ENCODE measurements around the gene OR8K5.
"Not testable (repeated sequence)": the region's sequence is repeated elsewhere in the genome, so short reads cannot be mapped to it uniquely, and the experiment has no call there.

OR8K5 gene, protein sequence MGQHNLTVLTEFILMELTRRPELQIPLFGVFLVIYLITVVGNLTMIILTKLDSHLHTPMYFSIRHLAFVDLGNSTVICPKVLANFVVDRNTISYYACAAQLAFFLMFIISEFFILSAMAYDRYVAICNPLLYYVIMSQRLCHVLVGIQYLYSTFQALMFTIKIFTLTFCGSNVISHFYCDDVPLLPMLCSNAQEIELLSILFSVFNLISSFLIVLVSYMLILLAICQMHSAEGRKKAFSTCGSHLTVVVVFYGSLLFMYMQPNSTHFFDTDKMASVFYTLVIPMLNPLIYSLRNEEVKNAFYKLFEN

DNA sequence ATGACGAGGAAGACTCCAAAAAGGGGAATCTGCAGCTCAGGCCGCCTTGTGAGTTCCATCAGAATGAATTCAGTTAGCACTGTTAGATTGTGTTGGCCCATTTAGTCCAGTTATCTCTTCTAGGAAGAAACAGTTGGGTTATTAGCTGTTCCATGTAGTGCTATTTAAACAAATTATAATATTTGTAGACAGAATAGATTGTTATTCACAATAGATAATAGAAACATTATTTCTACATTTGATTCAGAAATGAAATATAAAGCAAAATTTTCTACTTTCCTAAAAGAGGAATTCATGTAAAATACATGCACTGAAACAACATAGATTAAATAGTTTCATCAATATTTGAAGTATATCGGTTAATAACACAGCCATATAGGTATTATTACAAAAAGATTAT lies at the start of gene OR8K5:
OR8K5 (minus strand) TSS at position 101 of the 400 bp plus-strand sequence; CDS start at position 101, 0 bp downstream.
- no peak for DNase-seq

DNA sequence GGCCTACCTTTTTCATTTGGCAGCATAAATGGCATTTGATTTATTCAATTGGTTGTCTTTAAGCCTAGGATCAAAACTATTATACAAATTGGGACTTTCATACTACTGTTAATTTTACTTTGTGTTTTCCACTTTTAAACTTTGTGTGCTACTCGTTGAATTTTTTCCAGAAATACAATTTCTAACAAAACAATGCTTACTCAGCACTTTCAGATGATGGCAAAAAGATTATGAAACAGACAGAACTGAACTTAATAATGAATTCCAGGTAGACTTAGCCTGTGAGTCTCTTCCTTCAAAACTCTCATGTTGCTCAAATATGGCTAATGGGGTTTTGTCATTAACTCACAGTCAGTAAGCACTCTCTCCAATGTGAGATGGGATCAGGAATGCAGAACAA lies 47.7 kb upstream of the OR8K5 start:
- no peak for DNase-seq

DNA sequence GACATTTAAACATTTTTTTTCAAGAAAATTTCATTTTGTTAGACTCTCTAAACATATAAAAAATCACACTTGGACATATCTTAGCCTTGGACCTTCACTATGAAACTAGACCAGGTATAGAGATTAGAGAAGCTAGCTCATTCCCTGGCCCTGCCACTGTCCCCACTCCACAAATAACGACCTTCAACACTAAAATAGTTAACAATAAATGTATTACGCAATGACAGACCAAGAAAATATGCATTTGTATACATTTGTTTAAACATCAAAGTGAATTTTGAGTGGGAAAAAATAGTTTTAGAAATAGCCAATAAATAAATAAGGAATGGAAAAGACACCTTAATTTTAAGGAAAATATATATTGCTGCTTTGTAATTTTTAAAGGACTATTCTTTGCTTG lies 37.2 kb upstream of the OR8K5 start:
- no peak for DNase-seq

DNA sequence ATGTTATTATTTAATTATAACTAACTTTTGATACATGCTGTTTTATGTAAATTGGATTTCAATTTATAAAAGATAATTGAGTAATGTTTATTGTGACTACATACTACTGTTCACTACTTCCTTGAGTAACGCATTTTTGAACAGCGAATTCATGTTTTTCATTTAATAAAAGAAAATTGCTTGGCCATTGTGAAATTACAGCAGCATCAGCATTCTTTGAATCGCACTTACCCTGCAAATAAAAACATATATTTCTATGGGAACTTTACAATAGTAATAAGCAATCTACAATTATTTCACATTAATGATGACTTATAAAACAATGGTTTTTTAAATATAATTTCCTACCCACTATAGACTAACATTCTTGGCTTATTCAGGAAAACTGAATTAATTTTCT lies 36.6 kb upstream of the OR8K5 start:
- no peak for DNase-seq

DNA sequence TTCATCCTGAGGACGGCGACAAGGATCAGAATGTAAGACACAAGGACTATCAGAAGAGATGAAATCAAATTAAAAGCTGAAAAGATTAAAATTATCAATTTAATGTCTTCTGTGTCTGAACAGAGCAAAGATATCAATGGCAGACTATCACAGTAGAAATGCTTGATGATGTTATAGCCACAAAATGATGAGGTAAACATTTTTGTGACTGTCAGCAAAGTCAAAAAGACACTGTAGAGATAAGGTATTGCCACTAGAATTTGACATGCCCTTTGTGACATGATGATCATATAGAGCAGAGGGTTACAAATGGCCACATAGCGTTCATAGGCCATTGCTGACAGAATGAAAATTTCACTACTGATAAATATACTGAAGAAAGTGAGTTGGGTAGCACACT lies 28.5 kb upstream of the OR8K5 start:
- DNase-seq: no peak

DNA sequence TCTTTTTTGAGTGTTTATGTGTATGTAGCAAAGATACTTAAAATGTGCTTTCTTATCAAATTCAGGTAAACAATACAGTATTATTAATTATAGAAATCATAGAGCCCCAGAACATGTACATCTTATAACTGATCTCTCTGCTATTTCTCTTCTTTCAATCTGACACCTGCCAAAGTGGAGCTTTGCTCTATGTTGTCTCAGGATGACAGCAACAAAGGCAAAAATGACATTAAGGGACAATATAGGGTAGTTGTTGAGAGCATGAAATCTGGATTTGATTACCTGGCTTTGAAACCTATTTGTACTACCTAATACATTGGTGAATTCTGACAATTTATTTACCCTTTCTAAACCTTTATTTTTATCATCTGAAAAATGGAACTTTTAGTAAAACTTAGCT lies 23.3 kb upstream of the OR8K5 start:
- no peak for DNase-seq

DNA sequence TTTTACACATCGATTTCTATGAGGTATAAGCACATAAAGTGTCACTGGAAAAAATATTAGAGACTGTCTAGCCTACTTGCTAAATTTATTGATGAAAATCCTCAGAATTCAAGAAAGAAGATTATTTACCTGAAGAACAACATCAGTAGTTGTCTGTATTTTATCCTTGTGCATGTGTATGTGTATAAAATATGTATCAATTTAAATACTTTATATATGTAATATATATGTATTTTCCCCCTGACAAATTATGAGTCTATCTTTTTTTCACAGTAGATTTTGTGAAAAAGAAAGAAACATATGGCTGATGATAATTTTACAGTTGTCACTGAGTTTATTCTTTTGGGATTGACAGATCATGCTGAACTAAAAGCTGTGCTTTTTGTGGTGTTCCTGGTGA lies 16.2 kb upstream of the OR8K5 start, which contains the start of gene OR5J2:
OR5J2 (plus strand) TSS at position 301 of the 400 bp plus-strand sequence; CDS start at position 301, 0 bp downstream.
- no peak for DNase-seq

DNA sequence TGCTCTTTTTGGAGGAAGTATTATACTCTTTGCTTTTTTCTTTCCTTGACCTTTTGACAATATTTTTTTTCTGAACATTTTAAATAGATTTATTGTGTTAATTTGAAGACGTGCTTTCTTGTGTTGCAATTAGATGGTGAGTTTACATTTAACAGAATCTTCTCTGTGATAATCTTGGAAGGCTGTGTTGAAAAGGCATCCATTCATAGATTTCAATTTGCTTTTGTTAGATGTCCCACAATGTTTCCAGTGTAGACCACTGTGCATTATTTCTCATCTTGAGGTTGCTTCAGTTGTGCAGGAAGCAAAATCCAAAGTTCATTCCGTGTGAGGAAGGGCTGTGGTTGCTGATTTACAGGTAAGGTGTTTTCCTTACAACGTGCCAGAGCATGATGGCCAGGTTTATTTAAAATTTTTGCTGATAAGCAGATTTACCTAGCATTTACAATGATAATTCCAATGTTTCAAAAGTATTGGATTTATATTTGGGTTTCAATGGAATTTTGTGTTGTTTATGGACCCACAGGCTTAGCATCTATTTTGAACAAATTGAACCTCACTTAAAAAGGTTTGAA lies 12.2 kb upstream of the OR8K5 start:
- DNase-seq: no peak

DNA sequence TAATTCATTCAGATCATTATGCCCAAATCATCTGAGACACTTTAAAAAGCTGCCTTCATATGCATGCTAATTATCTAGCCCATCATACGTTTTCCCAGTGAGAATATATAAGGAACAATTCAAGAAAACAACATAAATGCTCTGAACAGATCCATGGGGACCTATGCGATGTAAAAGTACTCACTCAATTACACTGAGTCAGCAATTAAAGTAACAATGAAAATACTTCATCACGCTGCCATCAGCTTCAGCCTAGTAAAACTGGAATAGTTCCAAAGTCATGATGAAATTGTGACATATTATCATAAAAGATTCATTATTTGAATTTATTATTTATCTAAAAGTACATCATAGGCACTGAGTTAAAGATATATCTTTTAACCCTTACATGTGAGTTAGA lies 3.7 kb upstream of the OR8K5 start:
- DNase-seq: no peak

DNA sequence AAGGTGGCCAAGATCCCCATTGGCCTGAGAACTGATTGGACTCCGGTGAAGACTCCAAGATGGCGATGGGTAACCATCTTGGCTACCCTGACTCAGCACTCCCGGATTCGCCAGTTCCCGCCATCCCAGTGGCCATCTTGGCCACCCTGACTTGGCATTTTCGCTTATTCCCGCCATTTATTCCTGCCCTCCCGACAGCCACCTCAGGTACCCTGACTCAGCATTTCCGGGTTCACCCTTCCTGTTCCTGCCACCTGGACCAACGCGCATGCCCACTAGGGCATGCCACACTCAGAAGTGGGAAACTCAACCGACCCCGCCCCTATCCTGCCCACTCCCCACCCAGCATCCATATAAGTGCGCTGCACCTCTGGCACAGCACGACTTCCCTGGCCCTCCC lies 7.8 kb downstream of the OR8K5 start:
- DNase-seq: no peak

DNA sequence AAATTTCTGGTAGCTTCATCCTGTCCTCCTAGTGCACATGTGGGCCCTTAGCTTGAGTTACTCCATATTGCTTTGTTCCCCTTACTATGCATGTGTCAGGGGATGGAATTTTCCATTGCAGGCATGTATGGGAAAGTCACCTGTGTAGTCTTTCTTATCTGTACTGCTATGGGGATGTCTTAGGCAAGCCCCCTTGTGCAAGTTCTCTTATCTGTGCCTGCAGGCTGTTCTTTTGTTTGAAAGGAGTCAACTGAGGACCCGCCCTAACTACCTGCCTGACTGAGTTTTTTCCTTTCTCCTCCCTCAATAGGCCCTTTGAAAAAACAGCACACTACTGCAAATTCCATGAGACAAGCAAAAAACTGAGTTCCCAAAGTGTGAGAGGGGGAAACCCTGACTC lies 8.7 kb downstream of the OR8K5 start:
- no peak for DNase-seq

DNA sequence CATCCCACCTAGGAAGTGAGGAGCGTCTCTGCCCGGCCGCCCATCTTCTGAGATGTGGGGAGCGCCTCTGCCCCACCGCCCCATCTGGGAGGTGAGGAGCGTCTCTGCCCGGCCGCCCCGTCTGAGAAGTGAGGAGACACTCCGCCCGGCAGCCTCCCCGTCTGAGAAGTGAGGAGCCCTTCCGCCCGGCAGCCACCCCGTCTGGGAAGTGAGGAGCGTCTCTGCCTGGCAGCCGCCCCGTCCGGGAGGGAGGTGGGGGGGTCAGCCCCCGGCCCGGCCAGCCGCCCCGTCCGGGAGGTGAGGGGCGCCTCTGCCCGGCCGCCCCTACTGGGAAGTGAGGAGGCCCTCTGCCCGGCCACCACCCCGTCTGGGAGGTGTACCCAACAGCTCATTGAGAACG lies 16.4 kb downstream of the OR8K5 start:
- DNase-seq: not testable (repeated sequence)

DNA sequence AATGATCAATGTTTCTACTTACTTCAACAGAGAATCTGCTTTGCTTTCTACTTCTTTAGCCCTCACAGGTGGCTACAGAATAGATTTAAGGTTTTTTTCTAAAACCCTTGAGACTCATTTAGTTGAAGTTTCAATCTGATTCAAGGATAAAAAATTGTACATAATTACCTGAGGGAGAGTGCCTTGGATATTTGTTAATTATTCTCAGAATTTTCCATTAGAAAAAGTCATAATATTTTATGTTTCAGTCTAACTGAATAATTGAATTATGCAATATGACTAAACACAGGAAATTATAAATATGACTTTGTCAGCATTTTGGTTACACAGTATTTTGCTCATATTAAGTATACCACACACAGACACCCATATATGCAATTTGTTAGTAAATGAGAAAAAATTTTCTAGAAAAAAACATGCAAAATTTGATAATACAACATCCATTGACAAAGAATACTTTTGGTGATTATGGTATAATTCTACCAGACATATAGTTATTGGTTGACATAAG lies 19.9 kb downstream of the OR8K5 start, which contains the start of gene OR8J3:
OR8J3 (minus strand) TSS at position 51 of the 511 bp plus-strand sequence. CDS start 2,483 bp downstream, outside the sequence.
- no peak for DNase-seq

DNA sequence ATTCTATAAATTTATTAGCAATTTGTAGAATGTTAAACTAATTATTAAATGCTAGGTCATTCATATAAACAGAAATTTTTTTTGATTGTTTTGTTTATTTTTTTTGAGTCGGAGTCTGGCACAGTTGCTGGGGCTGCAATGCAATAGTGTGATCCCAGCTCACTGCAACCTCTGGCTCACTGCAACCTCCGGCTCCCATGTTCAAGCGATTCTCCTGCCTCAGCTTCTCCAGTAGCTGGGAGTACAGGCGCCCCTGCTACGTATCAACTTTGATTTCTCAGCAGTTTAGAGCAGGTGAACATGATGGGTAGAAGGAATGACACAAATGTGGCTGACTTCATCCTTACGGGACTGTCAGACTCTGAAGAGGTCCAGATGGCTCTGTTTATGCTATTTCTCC lies 38.0 kb downstream of the OR8K5 start, which contains the start of gene OR8H3:
OR8H3 (plus strand) TSS at position 301 of the 400 bp plus-strand sequence; CDS start at position 301, 0 bp downstream.
- no peak for DNase-seq
